ENCODE data around the gene SH3D19.

Gene SH3D19

GRCh38 chr4:151226004-151226932, 99.1 kb downstream of the SH3D19 start:
- no peak for DNase-seq

GRCh38 chr4:151223465-151223864, 101.9 kb downstream of the SH3D19 start:
- DNase-seq = no peak

- DNase-seq = no peak
Measured at GRCh38 chr4:151219948-151220347, 105.5 kb downstream of the SH3D19 start.

GRCh38 chr4:151219091-151219490, 106.3 kb downstream of the SH3D19 start:
- DNase-seq = no peak

- DNase-seq = no peak
Measured at GRCh38 chr4:151218343-151218742, 107.1 kb downstream of the SH3D19 start.

- no peak for DNase-seq
Measured at GRCh38 chr4:151217326-151217725, 108.1 kb downstream of the SH3D19 start.

GRCh38 chr4:151215295-151215694, 110.1 kb downstream of the SH3D19 start:
- DNase-seq = no peak

- DNase-seq = no peak
Measured at GRCh38 chr4:151207868-151208267, 117.5 kb downstream of the SH3D19 start.

GRCh38 chr4:151207186-151207585, 118.2 kb downstream of the SH3D19 start:
- no peak for DNase-seq

GRCh38 chr4:151206241-151207005, 119.0 kb downstream of the SH3D19 start:
- no peak for DNase-seq

- DNase-seq = no peak
Measured at GRCh38 chr4:151205722-151206121, 119.7 kb downstream of the SH3D19 start.

- DNase-seq = no peak
Measured at GRCh38 chr4:151204925-151205524, 120.4 kb downstream of the SH3D19 start.

GRCh38 chr4:151202851-151203455, 122.5 kb downstream of the SH3D19 start:
- no peak for DNase-seq

GRCh38 chr4:151202381-151202780, 123.0 kb downstream of the SH3D19 start:
- no peak for DNase-seq

GRCh38 chr4:151199319-151200190, 125.8 kb downstream of the SH3D19 start:
- no peak for DNase-seq

- no peak for DNase-seq
Measured at GRCh38 chr4:151198748-151199147, 126.7 kb downstream of the SH3D19 start.

GRCh38 chr4:151197247-151197646, 128.2 kb downstream of the SH3D19 start:
- DNase-seq = no peak

GRCh38 chr4:151195801-151196200, 129.6 kb downstream of the SH3D19 start:
- no peak for DNase-seq

- no peak for DNase-seq
Measured at GRCh38 chr4:151193414-151193813, 132.0 kb downstream of the SH3D19 start.

- no peak for DNase-seq
Measured at GRCh38 chr4:151192556-151193235, 132.7 kb downstream of the SH3D19 start.

Measured in suppressor macrophage treated with lipopolysaccharide for 4 hours (primary cell).